Mesenchymal stem cell (in vitro differentiated cells and primary cell): ENCODE results near the gene FNDC3B.

Experiments
- DNase-seq: peaks from one replicate; pipeline ENCODE4 v3.0.0-alpha.2; 2013
- H2AFZ ChIP-seq: one replicate; pipeline ENCODE4 v1.6.1; 2013; ENCODE audit warnings: low read depth, mild to moderate bottlenecking, control low read depth, inconsistent platforms, low read length, moderate library complexity
- H2AK5ac ChIP-seq: 2 replicates; pipeline ENCODE4 v1.6.1; 2013; ENCODE audit warnings: low read length, moderate library complexity, mild to moderate bottlenecking, inconsistent platforms; ENCODE audit not compliant: severe bottlenecking
- H2BK120ac ChIP-seq: one replicate; pipeline ENCODE4 v1.6.1; 2013; ENCODE audit warnings: low read depth, mild to moderate bottlenecking, inconsistent platforms, low read length, moderate library complexity
- H2BK12ac ChIP-seq, 2 experiments: one replicate each; pipeline ENCODE4 v1.6.1; 2013; ENCODE audit warnings: inconsistent platforms in 2 of 2, low read length in 2 of 2, mild to moderate bottlenecking in 2 of 2, moderate library complexity in 2 of 2, control low read depth in 1 of 2
- H2BK15ac ChIP-seq: one replicate; pipeline ENCODE4 v1.6.1; 2013; ENCODE audit warnings: mild to moderate bottlenecking, low read depth, inconsistent platforms; ENCODE audit not compliant: poor library complexity, severe bottlenecking
- H2BK5ac ChIP-seq: 2 replicates; pipeline ENCODE4 v1.6.1; 2013; ENCODE audit warnings: low read depth, mild to moderate bottlenecking, low read length, control low read depth, inconsistent platforms; ENCODE audit not compliant: poor library complexity, severe bottlenecking
- H3K14ac ChIP-seq, 2 experiments: one replicate each; pipeline ENCODE4 v1.6.1; 2013; ENCODE audit warnings: inconsistent platforms in 2 of 2, low read length in 2 of 2, control low read depth in 1 of 2, mild to moderate bottlenecking in 1 of 2, moderate library complexity in 1 of 2
- H3K18ac ChIP-seq, 2 experiments: one replicate each; pipeline ENCODE4 v1.6.1; 2013; ENCODE audit warnings: inconsistent platforms in 2 of 2, low read length in 2 of 2, control low read depth in 1 of 2, low read depth in 1 of 2, mild to moderate bottlenecking in 1 of 2
- H3K23ac ChIP-seq, 2 experiments: one replicate each; pipeline ENCODE4 v1.6.1; 2013; ENCODE audit warnings: inconsistent platforms in 2 of 2, low read length in 2 of 2, mild to moderate bottlenecking in 2 of 2, moderate library complexity in 2 of 2, control low read depth in 1 of 2
- H3K27ac ChIP-seq: 2 replicates; pipeline ENCODE4 v1.5.1; 2013; ENCODE audit warnings: mild to moderate bottlenecking, moderate library complexity, low read length, control low read depth, inconsistent platforms; ENCODE audit not compliant: poor library complexity, severe bottlenecking
- H3K27me3 ChIP-seq, 2 experiments: 2 replicates each; pipeline versions ENCODE4 v1.6.1 to v1.7.0; 2013; ENCODE audit warnings: low read length in 2 of 2, mild to moderate bottlenecking in 2 of 2, moderate library complexity in 2 of 2, control low read depth in 1 of 2, inconsistent platforms in 1 of 2; ENCODE audit not compliant: control insufficient read depth in 1 of 2, insufficient read depth in 1 of 2
- H3K36me3 ChIP-seq, 2 experiments: 2 replicates each; pipeline versions ENCODE4 v1.6.1 to v1.7.0; 2013; ENCODE audit warnings: low read length in 2 of 2, control low read depth in 1 of 2, inconsistent platforms in 1 of 2, low read depth in 1 of 2, mild to moderate bottlenecking in 1 of 2; ENCODE audit not compliant: insufficient read depth in 2 of 2, control insufficient read depth in 1 of 2
- H3K4ac ChIP-seq, 2 experiments: one replicate each; pipeline ENCODE4 v1.6.1; 2013; ENCODE audit warnings: inconsistent platforms in 2 of 2, low read length in 2 of 2, mild to moderate bottlenecking in 2 of 2, moderate library complexity in 2 of 2, control low read depth in 1 of 2, low read depth in 1 of 2
- H3K4me1 ChIP-seq: 2 replicates; pipeline ENCODE4 v1.6.1; 2013; ENCODE audit warnings: low read depth, low read length, control low read depth; ENCODE audit not compliant: control insufficient read depth, insufficient read depth
- H3K4me2 ChIP-seq: 2 replicates; pipeline ENCODE4 v1.6.1; 2013; ENCODE audit warnings: low read length, mild to moderate bottlenecking, inconsistent platforms; ENCODE audit not compliant: poor library complexity, severe bottlenecking
- H3K4me3 ChIP-seq, 2 experiments: 2 replicates each; pipeline versions ENCODE4 v1.5.1 to v1.7.0; 2013; ENCODE audit warnings: low read length in 2 of 2, mild to moderate bottlenecking in 2 of 2, control low read depth in 1 of 2, low read depth in 1 of 2; ENCODE audit not compliant: insufficient read depth in 1 of 2
- H3K79me1 ChIP-seq: replicated peaks from 2 replicates; pipeline ENCODE4 v1.6.1; 2013; ENCODE audit warnings: mild to moderate bottlenecking, control low read depth, low read length, inconsistent platforms; ENCODE audit not compliant: poor library complexity, severe bottlenecking
- H3K9ac ChIP-seq: 2 replicates; pipeline ENCODE4 v1.7.0; 2013; ENCODE audit warnings: mild to moderate bottlenecking, low read length, moderate library complexity
- H3K9me3 ChIP-seq: 2 replicates; pipeline ENCODE4 v1.7.0; 2013; ENCODE audit warnings: mild to moderate bottlenecking, low read length; ENCODE audit not compliant: control insufficient read depth
- H4K8ac ChIP-seq: one replicate; pipeline ENCODE4 v1.6.1; 2013; ENCODE audit warnings: inconsistent platforms, mild to moderate bottlenecking, low read length, moderate library complexity
- H4K91ac ChIP-seq: one replicate; pipeline ENCODE4 v1.6.1; 2013; ENCODE audit warnings: mild to moderate bottlenecking, low read length, inconsistent platforms
- WGBS: methylation state at CpG from one replicate; pipeline ENCODE4 v1.1.7; 2013; ENCODE audit warnings: mixed read lengths; 5-methylcytosine and 5-hydroxymethylcytosine counted together

The FNDC3B gene

DNA sequence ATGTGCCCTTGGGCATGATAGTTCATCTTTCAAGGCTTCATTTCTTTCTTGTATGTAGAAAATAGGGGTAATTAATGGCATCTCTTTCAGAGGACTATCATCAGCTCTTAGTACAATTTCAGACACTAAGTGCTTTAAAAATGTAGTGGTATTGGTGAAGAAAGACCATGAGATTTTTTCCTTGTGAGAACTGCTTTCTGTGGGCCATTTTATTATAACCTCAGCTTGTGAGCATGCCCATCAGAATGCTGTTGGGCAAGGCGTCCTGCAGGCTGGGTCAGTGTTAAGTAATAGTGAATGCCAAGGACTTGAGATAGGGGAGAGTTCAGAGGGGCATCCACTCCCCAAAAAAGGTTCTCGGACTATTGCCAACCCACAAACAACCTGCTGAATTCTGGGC, 221.0 kb downstream of the FNDC3B start:
- no peak overlapping the region for H2BK15ac ChIP-seq
- no peak overlapping the region for H3K23ac ChIP-seq
- H4K8ac ChIP-seq, result no peak overlapping the region
- peak; percentile 50 for DNase-seq
- peaks cover 9 to 57% of the 10 kb centered on the region in 2 experiments for H3K36me3 ChIP-seq
- peak overlapping the region; percentile 44 for H3K9ac ChIP-seq
- H3K79me1 ChIP-seq, result peaks cover 14% of the 10 kb centered on the region
- H3K27me3 ChIP-seq, result no peaks in the 10 kb centered on the region
- H3K18ac ChIP-seq, result no peak overlapping the region
- H3K9me3 ChIP-seq, result no peaks in the 10 kb centered on the region
- H3K27ac ChIP-seq, result peak overlapping the region; percentile 67
- no peak overlapping the region for H2BK12ac ChIP-seq
- WGBS, result 100% methylated on average over 2 of the region's 2 CpGs
- peaks cover 14% of the 10 kb centered on the region for H3K4me1 ChIP-seq
- H3K4me2 ChIP-seq, result no peak overlapping the region
- no peak overlapping the region for H2BK120ac ChIP-seq
- no peak overlapping the region for H3K14ac ChIP-seq
- no peak overlapping the region for H2AFZ ChIP-seq
- H2AK5ac ChIP-seq, result peak overlapping the region; percentile 49
- H3K4me3 ChIP-seq, result no peak overlapping the region
- H4K91ac ChIP-seq, result no peak overlapping the region
- H3K4ac ChIP-seq, result no peak overlapping the region
- peak overlapping the region; percentile 78 for H2BK5ac ChIP-seq

- Histone ChIP-seq H3K9ac (no peak overlapping the region), H3K4me2 (no peak overlapping the region), H2BK120ac (no peak overlapping the region), H3K36me3 (peaks cover 6 to 56% of the 10 kb centered on the region in 2 experiments), H3K4me1 (peaks cover 14% of the 10 kb centered on the region), H3K23ac (no peak overlapping the region), H3K4ac (no peak overlapping the region), H2AFZ (no peak overlapping the region), H3K18ac (no peak overlapping the region), H3K14ac (no peak overlapping the region), H3K27me3 (no peaks in the 10 kb centered on the region), H3K9me3 (no peaks in the 10 kb centered on the region), H4K8ac (no peak overlapping the region), H4K91ac (no peak overlapping the region), H2BK15ac (no peak overlapping the region), H2AK5ac (no peak overlapping the region), H2BK5ac (no peak overlapping the region), H3K79me1 (peaks cover 11% of the 10 kb centered on the region), H3K4me3 (no peak overlapping the region), H3K27ac (peak overlapping the region; percentile 67), H2BK12ac (no peak overlapping the region)
- 98% methylated on average over 5 of the region's 5 CpGs for WGBS
- no peak for DNase-seq
Observed at GRCh38 chr3:172261054-172261453, 221.7 kb downstream of the FNDC3B start.

- H2AFZ ChIP-seq, result no peak overlapping the region
- no peak for DNase-seq
- H3K9me3 ChIP-seq, result no peaks in the 10 kb centered on the region
- H3K36me3 ChIP-seq, result peaks cover 16 to 64% of the 10 kb centered on the region in 2 experiments
- H2AK5ac ChIP-seq, result no peak overlapping the region
- peaks cover 16% of the 10 kb centered on the region for H3K79me1 ChIP-seq
- no peak overlapping the region for H3K18ac ChIP-seq
- no peak overlapping the region for H3K4me2 ChIP-seq
- no peak overlapping the region for H4K8ac ChIP-seq
- no peak overlapping the region for H3K4me3 ChIP-seq
- H2BK15ac ChIP-seq, result no peak overlapping the region
- no peaks in the 10 kb centered on the region for H3K27me3 ChIP-seq
- H3K27ac ChIP-seq, result no peak overlapping the region
- WGBS, result no CpG with 5 or more reads among the region's 1 CpG
- H3K4me1 ChIP-seq, result peaks cover 11% of the 10 kb centered on the region
- H3K23ac ChIP-seq, result no peak overlapping the region
- no peak overlapping the region for H2BK12ac ChIP-seq
- no peak overlapping the region for H3K9ac ChIP-seq
- H2BK120ac ChIP-seq, result no peak overlapping the region
- H4K91ac ChIP-seq, result no peak overlapping the region
- H3K14ac ChIP-seq, result no peak overlapping the region
- no peak overlapping the region for H3K4ac ChIP-seq
- no peak overlapping the region for H2BK5ac ChIP-seq
Observed at GRCh38 chr3:172262991-172263608, 223.7 kb downstream of the FNDC3B start.

DNA sequence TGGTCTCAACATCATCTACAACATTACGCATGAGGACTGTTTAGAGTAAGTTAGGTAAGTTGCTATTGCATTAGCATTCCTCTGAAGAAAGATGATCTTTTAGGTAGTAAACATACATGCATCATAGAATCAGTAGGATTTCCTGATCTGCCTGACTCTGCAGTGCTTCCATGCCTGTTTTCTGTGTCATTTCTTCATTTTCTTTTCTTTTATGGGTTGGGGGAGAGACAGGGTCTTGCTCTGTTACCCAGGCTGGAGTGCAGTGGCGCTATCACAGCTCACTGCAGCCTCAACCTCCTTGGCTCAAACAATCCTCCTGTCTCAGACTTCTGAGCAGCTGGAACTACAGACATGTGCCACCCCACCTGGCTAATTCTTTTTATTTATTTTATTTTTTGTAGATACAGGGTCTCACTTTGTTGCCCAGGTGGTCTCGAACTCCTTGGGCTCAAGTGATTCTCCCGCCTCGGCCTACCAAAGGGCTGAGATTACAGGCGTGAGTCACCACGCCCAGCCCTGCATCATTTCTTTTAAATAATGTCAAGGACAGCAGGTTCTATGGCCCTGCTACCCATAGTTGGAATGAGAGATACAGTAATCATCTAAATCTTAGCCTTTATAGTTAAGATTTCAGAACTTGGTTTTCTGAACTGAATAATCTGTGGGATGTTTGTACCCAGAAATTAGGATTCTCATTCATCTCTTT, 224.6 kb downstream of the FNDC3B start:
- no peak overlapping the region for H3K18ac ChIP-seq
- DNase-seq, result no peak
- no peak overlapping the region for H4K91ac ChIP-seq
- no peak overlapping the region for H3K14ac ChIP-seq
- H2BK120ac ChIP-seq, result no peak overlapping the region
- H3K27me3 ChIP-seq, result no peaks in the 10 kb centered on the region
- peaks cover 16 to 60% of the 10 kb centered on the region in 2 experiments for H3K36me3 ChIP-seq
- H2AFZ ChIP-seq, result no peak overlapping the region
- H3K23ac ChIP-seq, result no peak overlapping the region
- H3K4me2 ChIP-seq, result no peak overlapping the region
- no peak overlapping the region for H2BK15ac ChIP-seq
- H4K8ac ChIP-seq, result no peak overlapping the region
- no peak overlapping the region for H3K4me3 ChIP-seq
- H3K4ac ChIP-seq, result no peak overlapping the region
- no peak overlapping the region for H2BK12ac ChIP-seq
- H2BK5ac ChIP-seq, result no peak overlapping the region
- H3K9me3 ChIP-seq, result no peaks in the 10 kb centered on the region
- H3K4me1 ChIP-seq, result peaks cover 9% of the 10 kb centered on the region
- no peak overlapping the region for H3K27ac ChIP-seq
- H2AK5ac ChIP-seq, result no peak overlapping the region
- 98% methylated on average over 6 of the region's 7 CpGs for WGBS
- peaks cover 16% of the 10 kb centered on the region for H3K79me1 ChIP-seq
- no peak overlapping the region for H3K9ac ChIP-seq
